GM12872 (cell line): Measurements from ENCODE around the gene TMEM209.

Source experiments
- TF ChIP-seq, protein P1 (sequence below): IDR thresholded peaks from 3 replicates; pipeline ENCODE4 v1.5.1; 2011; ENCODE audit warnings: low read depth, mild to moderate bottlenecking, low read length, moderate library complexity; ENCODE audit not compliant: insufficient read depth

TMEM209 gene

DNA sequence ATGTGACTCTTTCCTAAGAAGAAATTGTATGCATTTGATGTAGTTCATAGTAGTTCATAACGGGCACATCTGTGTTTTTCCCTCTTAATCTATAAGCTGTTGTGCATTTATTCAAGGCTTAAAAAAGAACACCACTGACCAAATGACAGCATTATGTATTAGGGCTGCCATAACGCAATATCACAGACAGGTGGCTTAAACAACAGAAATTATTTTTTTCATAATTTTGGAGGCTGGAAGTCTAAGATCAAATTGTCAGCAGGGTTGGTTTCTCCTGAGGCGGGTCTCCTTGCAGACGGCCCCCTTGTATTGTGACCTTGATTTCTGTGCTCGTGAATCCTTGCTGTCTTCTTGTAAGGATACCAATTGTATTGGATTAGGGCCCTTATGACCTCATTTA, 1.8 kb upstream of the TMEM209 start:
- TF ChIP-seq, protein P1, sequence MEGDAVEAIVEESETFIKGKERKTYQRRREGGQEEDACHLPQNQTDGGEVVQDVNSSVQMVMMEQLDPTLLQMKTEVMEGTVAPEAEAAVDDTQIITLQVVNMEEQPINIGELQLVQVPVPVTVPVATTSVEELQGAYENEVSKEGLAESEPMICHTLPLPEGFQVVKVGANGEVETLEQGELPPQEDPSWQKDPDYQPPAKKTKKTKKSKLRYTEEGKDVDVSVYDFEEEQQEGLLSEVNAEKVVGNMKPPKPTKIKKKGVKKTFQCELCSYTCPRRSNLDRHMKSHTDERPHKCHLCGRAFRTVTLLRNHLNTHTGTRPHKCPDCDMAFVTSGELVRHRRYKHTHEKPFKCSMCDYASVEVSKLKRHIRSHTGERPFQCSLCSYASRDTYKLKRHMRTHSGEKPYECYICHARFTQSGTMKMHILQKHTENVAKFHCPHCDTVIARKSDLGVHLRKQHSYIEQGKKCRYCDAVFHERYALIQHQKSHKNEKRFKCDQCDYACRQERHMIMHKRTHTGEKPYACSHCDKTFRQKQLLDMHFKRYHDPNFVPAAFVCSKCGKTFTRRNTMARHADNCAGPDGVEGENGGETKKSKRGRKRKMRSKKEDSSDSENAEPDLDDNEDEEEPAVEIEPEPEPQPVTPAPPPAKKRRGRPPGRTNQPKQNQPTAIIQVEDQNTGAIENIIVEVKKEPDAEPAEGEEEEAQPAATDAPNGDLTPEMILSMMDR: 0 out of 3 replicates have a peak, but pooled peaks have one; percentile 13

DNA sequence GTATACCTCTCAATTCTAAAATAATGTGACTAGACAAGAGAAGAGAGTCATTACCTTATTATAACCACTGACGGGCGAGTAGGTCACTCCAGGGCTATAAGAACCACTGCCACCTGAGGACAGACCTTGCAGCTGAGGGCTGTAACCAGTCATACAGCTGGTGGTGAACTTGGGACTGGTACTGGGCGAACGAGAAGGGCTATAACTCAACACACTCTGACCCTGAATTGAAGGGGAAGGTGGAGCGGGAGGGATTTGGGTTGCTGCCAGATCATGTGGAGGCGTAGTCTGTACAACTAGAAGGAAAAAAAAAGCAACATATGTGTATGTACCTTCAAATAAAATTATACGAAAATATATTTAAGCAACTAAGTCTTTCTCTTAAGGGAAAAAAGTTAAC, 3.4 kb downstream of the TMEM209 start:
- TF ChIP-seq, protein P1: no peak

DNA sequence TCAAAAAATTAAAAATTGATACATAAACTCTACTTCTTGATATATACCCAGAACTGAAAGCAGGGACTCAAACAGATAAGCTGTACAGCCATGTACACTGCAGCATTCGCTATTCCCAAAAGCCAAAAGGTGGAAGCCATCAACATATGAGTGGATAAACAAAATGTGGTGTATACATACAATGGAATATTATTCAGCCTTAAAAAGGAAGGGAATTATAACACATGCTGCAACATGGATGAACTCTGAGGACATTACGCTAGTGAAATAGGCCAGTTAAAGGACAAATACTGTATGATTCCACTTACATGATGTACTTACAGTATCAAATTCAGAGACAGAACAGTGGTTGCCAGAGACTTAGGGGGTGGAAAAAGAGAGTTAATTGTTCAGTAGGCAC, 8.1 kb downstream of the TMEM209 start:
- TF ChIP-seq, protein P1: no peak

DNA sequence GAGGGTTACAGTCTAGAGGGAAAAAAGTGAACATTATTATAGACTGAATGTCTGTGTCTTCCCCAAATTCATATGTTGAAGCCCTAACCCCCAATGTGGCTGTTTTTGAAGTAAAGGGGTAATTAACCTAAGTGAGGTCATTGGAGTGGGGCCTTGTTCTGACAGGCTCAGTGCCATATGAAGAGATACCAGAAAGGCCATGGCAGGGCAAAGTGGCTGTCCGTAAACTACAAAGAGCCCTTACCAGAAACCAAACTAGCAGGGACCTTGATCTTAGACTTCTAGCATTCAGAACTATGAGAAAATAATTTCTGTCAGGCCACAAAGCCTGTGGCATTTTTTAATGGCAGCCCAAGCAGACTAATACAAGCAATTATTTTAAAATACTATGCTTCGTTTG, 8.7 kb downstream of the TMEM209 start:
- TF ChIP-seq, protein P1: no peak

DNA sequence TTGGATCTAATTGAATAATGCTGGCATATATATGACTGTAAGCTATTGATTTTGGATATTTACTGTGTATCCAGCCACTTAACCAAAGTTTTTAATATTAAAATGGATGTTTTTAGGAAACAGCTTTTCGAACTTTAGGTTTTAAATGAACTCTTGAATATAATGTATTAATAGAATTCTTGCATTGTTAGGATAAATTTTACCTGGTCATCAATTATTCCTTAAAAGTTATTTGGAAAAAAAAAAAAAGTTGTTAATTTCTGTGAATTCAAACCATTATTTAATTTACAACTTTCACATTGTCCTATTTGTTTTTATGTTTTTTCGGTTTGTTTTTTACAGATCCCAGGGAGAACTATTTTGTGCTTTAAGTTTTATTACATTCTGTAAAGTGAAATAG, 9.8 kb downstream of the TMEM209 start:
- TF ChIP-seq, protein P1: no peak

DNA sequence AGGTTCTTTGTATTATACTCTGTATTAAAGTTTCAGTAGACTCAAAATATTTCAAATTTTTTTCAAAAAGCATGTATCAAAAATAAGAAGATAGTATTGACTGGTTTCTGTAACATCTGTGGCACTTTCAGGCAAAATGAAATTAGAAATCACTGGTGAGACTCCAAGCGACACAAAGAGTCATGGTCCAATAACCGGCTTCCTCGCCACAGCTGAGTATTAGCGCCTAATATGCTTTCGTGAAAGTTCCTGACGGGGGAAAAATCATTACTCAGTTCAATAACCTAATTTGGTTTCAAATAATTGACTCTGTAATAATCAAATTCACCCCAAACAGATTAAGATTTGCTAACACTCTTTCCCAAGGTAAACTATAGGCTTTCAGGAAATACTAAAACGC, 13.4 kb downstream of the TMEM209 start:
- TF ChIP-seq, protein P1: no peak

DNA sequence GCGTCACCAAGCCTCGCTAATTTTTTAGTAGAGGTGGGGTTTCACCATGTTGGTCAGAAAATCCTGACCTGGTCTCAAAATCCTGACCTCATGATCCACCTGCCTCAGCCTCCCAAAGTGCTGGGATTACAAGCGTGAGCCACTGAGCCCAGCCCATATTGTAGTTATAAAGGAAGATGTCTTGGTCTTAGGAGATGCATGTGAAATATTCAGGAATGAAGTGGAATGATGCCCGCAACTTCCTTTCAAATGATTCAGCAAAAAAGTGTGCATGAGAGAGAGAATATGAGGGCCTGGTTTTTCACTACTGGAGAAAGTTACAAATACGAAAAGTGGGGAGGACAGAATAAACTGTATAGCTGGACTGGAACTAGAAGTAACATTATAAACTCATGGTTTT, 15.9 kb downstream of the TMEM209 start:
- TF ChIP-seq, protein P1: no peak

DNA sequence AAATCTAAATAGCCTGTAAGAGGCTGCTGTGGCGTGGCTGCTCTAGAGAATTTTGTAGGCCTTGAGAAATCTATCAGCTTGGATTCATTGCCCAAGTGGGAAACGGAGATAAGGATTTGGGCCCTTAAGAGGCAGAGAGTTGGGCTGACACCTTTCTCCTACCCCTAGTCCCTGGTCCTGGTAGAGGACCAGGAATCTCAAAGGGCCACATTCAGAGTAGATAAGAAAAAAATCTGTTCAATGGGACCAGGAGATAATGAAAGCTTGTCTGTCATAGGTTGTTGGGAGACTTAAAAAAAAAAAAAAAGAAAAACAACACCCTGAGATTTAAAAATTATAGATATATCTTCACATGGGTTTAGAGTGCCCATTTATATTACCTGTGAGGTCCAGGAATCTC, 17.8 kb downstream of the TMEM209 start:
- TF ChIP-seq, protein P1: no peak
